Motor neuron (in vitro differentiated cells): Measurements from ENCODE around the gene ELF2. TPM values are rescaled to one million over a fixed set of nuclear protein-coding genes. Genes with fewer than 3 reads are reported as not detected.
"Not testable (repeated sequence)": the region's sequence is repeated elsewhere in the genome, so short reads cannot be mapped to it uniquely, and the experiment has no call there.

Experiments
- ATAC-seq, 8 experiments: fragments of 200-7000 bp; cut with Tn5 transposase; replicated peaks in 6 of 8; 2 replicates each; pipeline ENCODE4 v1.8.0; 2021; ENCODE audit warnings: mild to moderate bottlenecking in 8 of 8, moderate library complexity in 8 of 8
- H3K27ac ChIP-seq, 2 donors: fragments of 250-450 bp; sonication (Bioruptor Pico); 2 replicates each; pipeline ENCODE4 v1.9.0; 2021; ENCODE audit warnings: antibody characterized with exemption in 2 of 2, mild to moderate bottlenecking in 2 of 2, moderate library complexity in 1 of 2
- H3K4me1 ChIP-seq, 2 donors: fragments of 250-450 bp; sonication (Bioruptor Pico); replicated peaks in 1 of 2; 2 replicates each; pipeline ENCODE4 v1.6.1; 2021; ENCODE audit warnings: antibody characterized with exemption in 2 of 2, mild to moderate bottlenecking in 2 of 2, moderate library complexity in 1 of 2
- H3K4me3 ChIP-seq, 5 donors: fragments of 250-450 bp; sonication (Bioruptor Pico); 2 replicates each; pipeline ENCODE4 v1.9.0; 2021; ENCODE audit warnings: antibody characterized with exemption in 5 of 5, mild to moderate bottlenecking in 5 of 5, moderate library complexity in 4 of 5
- WGBS, 10 experiments: fragments of 450-650 bp; shearing (Covaris generic); methylation state at CpG; one replicate each; pipeline ENCODE4 v1.0.0; 2022; 5-methylcytosine and 5-hydroxymethylcytosine counted together
- in situ Hi-C, 9 experiments: fragments of 400-800 bp; cut with MboI; loops; one replicate each; pipeline ENCODE4 v1.15.0; 2021; ENCODE audit warnings: low sequenced_read_pairs in 9 of 9, low pct_unique_long_range_greater_than_20kb in 2 of 9; ENCODE audit not compliant: unreplicated experiment in 9 of 9
- total RNA-seq, 8 experiments: library from RNA; unstranded; fragments of 300-600 nt; gene quantifications; 2 replicates each; pipeline versions ENCODE4 v1.2.3 to v1.2.4, GENCODE V29; 2022

Gene ELF2
- total RNA-seq, 8 experiments from 2014 or later, result 32.9 to 198 (median 53.4) TPM

DNA sequence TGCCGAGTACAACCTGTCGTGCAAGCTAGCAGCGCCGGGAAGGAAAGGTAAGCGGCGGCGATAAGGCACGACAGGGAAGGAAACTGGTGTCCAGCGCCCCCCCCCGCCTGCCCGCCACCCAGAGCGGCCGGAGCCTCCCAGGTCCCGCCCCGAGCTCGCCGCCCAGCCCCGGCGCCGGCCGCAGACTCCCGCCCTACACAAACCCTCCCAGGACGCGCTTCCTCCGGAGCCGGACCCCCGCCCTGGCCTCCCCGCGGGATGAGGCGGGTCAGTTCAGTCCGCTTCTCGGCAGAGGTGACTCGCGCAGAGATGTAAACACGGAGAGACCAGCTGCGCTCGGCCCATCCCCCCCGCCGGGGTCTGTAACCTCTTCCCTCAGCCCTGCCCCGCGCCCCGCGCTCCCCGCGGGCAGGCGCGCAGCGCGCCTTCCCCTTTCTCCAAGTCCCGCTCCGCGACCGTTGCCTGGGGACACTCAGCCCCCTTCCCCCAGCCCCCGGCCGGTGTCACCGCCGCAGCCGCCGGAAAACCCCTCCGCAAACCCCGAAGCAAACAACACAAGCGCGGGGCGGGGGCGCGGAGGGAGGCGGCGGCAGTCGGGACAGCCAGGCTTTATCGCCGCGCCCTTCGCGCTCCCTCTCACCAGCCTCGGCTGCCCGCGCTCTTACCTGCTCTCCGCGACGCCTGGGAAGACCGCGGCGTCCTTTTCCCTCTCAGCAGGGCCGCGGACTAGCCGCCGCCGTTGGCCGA, 543 bp downstream of the ELF2 start:
- 0 to 4% methylated on average over 2 to 4 of the region's 89 CpGs; no CpG with 5 or more reads in 8 of the 10 experiments for WGBS, 10 experiments
- ATAC-seq, result peak; percentile 52 to 67 (median 60)
- Histone ChIP-seq H3K27ac (peak overlapping the region; percentile 92 to 94), H3K4me1 (peaks cover 8 to 15% of the 10 kb centered on the region in 2 donors), H3K4me3 (peak overlapping the region; percentile 64 to 98 (median 89))
- in situ Hi-C loops, result loop anchor here in 1 of 9 experiments (25.0 kb wide), 1 partner anchor 111 kb away; the partner anchor contains the start of gene MGARP

DNA sequence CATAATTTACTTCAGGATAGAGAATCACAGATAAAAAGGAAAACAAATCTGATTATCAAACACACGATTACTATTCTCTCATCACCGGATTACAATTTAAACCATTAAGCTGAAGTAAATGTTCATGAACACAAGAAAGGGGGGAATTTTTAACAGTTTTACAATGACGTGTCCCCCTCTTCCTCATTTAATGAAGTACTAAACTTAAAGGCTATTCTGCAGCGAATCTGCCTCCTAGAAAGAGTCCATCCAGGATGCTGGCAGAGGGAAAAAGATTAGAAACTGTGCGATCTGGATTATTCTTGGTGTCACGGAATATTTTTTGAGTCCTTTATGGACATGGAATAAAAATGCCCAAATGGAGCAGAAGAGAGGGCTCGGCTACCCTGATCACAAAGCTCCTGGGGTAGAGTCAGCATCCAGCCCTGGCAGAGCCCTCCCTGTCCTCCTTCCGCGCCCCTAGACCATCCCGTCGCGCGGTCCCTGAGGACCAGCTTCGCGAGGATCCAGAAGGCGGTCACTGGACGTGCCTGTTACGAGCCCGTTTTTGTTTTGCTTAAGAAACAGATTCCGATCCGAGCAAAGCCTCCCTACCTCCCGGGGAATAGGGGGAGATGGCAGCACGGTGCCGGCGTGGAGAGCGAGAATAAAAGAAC, 1.2 kb downstream of the ELF2 start:
- peak overlapping the region; percentile 92 to 94 for H3K27ac ChIP-seq
- H3K4me3 ChIP-seq, result peak overlapping the region; percentile 64 to 98 (median 89)
- in situ Hi-C loops, result loop anchor here in 1 of 9 experiments (25.0 kb wide), 1 partner anchor 112 kb away; the partner anchor contains the start of gene MGARP
- peak; percentile 1 to 15 (median 7) for ATAC-seq
- H3K4me1 ChIP-seq, result peaks cover 8 to 15% of the 10 kb centered on the region in 2 donors
- 0 to 19% (median 2%) methylated on average over 1 to 16 of the region's 26 CpGs for WGBS, 10 experiments

DNA sequence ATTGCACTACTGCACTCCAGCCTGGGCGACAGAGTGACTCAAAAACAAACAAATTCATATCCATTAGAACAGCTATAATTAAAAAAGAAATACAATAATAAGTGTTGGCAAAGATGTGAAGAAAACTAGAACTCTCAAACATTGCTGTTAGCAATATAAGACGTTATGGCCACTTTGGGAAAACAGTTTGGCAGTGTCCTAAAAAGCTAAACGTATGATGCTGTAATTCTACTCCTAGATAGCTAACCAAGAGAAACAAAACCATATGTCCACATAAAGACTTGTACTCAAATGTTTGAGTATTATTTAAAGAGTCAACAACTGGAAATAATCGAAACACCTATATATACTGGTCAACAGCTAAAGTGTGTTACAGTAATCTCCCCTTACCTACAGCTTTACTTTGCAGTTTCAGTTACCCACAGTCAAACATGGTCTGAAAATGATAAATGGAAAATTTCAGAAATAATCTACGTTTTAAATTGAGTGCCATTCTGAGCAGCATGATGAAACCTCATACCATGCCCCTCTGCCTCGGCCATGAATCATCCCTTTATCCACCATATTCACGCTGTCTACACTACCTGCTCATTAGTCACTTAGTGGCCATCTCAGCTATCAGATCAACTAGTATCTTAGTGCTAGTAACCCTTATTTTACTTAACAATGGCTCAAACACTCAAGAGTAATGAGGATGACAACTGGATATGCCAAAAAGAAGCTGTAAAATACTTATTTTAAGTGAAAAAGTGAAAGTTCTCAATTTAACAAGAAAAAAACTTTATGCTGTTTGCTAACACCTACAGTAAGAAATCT, 4.9 kb downstream of the ELF2 start:
- WGBS, 10 experiments, result 21 to 94% (median 62%) methylated on average over 2 to 7 of the region's 7 CpGs; no CpG with 5 or more reads in 1 of the 10 experiments
- in situ Hi-C loops, result no loop called here

DNA sequence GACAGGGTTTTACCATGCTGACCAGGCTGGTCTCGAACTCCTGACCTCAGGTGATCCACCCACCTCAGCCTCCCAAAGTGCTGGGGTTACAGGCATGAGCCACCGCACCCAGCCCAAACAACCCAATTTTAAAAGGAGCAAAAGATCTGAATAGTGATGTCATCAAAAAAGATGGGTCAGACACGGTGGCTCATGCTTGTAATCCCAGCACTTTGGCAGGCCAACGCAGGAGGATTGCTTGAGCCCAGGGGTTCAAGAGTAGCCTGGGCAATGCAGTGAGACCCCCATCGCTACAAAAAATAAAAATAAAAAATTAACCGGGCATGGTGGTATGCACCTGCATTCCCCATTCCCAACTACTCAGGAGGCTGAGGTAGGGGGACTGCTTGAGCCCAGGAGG, 6.1 kb downstream of the ELF2 start:
- WGBS, 10 experiments, result 57 to 100% (median 94%) methylated on average over 1 to 5 of the region's 6 CpGs; no CpG with 5 or more reads in 1 of the 10 experiments
- peaks cover 4 to 9% of the 10 kb centered on the region in 2 donors for H3K4me1 ChIP-seq
- in situ Hi-C loops, result no loop called here
- H3K4me3 ChIP-seq, result no peak overlapping the region
- no peak overlapping the region for H3K27ac ChIP-seq
- no peak for ATAC-seq

More for the DNA sequence above, 4.9 kb downstream of the ELF2 start:
- H3K4me3 ChIP-seq, result peak overlapping the region in 1 of 5 donors; percentile 6
- H3K27ac ChIP-seq, result no peak overlapping the region
- ATAC-seq, result no peak
- H3K4me1 ChIP-seq, result peaks cover 4 to 9% of the 10 kb centered on the region in 2 donors

DNA sequence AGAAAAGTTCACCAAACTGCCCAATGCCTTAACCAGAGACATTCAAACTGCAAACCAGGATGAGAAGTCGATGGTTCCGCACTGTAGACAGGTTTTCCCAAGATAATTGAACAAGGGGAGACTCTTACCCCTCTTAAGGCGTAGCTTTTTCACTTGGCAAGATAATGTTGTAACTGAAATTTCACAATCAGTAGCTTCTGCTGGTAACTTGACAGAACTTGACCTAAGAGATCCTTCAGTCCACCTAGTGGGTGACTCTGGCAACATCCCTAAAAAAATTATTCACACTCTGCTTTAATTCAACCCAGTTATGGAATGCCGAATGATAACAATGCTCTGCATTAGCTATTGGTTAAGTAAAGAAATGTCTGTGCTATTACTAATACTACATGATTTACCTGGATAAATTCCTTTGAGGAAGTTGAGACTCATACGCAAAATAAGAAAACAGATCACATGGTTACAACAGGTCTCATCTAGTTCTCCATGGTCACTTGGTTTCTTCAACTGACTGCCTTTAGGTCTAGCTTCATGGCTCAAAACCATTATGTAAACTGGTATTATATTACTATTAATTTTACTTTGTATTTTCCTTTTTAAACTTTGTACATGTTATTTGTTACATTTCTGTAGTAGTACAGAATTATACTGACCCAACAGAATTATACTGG, 9.1 kb downstream of the ELF2 start:
- in situ Hi-C loops, result no loop called here
- H3K27ac ChIP-seq, result no peak overlapping the region

DNA sequence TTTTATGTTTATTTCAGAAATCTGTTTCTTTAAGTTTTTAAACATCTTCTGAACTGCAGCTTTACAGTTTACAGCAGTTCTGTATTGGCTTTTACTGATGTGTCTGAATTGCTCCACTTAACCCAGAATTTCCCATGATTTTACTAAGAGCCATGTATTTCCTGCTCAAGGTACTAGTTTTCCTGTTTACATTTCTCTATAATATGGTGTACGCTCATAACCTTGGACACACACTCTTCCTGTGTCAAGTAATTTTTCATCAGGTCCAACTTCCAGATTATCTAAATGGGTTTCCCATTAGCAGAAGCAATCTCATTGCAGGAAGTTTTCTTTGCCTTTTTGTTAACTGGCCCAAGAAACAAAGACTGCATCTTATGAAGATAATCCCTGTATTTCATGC, 12.3 kb downstream of the ELF2 start:
- 100% methylated on average over 1 of the region's 1 CpG for WGBS, 10 experiments
- Histone ChIP-seq H3K27ac (no peak overlapping the region), H3K4me1 (no peaks in the 10 kb centered on the region), H3K4me3 (no peak overlapping the region)
- in situ Hi-C loops, result no loop called here
- ATAC-seq, result no peak

More for the DNA sequence above, 9.1 kb downstream of the ELF2 start:
- no peak overlapping the region for H3K4me3 ChIP-seq
- WGBS, 10 experiments, result 53 to 96% (median 84%) methylated on average over 2 to 5 of the region's 5 CpGs
- H3K4me1 ChIP-seq, result peaks cover 0 to 4% of the 10 kb centered on the region in 2 donors
- ATAC-seq, result peak in 3 of 8 experiments; percentile 67 to 73 (median 72)

DNA sequence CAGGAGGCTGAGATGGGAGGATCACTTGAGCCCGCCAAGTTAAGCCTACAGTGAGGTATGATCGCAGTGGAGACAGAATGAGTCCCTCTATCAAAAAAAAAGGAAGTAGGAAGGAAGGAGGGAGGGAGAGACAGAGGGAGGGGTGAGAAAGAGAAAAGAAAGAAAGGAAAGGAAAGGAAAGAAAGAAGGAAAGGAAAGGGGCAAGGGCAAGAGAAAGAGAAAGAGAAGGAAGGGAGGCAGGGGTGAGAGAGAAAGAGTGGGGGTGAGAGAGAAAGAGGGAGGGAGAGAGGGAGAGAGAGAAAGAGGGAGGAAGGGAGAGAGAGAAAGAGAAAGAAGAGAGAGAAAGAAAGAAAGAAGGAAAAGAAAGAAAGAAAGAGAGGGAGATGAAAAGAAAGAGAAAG, 13.2 kb downstream of the ELF2 start:
- ATAC-seq, result no peak
- Histone ChIP-seq H3K4me1 (no peaks in the 10 kb centered on the region), H3K4me3 (no peak overlapping the region), H3K27ac (no peak overlapping the region)
- WGBS, 10 experiments, result 81 to 100% (median 97%) methylated on average over 1 to 2 of the region's 2 CpGs; no CpG with 5 or more reads in 3 of the 10 experiments
- in situ Hi-C loops, result no loop called here

DNA sequence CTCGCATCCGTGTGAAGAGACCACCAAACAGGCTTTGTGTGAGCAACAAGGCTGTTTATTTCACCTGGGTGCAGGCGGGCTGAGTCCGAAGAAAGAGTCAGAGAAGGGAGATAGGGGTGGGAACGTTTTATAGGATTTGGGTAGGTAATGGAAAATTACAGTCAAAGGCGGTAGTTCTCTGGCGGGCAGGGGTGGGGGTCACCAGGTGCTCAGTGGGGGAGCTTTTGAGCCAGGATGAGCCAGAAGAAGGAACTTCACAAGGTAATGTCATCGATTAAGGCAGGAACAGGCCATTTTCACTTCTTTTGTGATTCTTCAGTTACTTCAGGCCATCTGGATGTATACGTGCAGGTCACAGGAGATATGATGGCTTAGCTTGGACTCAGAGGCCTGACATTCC, 19.0 kb downstream of the ELF2 start:
- H3K4me1 ChIP-seq, in situ Hi-C loops, ATAC-seq, H3K4me3 ChIP-seq, H3K27ac ChIP-seq: not testable (repeated sequence)
- WGBS, 10 experiments, result 76 to 100% (median 100%) methylated on average over 2 to 3 of the region's 9 CpGs; no CpG with 5 or more reads in 3 of the 10 experiments

DNA sequence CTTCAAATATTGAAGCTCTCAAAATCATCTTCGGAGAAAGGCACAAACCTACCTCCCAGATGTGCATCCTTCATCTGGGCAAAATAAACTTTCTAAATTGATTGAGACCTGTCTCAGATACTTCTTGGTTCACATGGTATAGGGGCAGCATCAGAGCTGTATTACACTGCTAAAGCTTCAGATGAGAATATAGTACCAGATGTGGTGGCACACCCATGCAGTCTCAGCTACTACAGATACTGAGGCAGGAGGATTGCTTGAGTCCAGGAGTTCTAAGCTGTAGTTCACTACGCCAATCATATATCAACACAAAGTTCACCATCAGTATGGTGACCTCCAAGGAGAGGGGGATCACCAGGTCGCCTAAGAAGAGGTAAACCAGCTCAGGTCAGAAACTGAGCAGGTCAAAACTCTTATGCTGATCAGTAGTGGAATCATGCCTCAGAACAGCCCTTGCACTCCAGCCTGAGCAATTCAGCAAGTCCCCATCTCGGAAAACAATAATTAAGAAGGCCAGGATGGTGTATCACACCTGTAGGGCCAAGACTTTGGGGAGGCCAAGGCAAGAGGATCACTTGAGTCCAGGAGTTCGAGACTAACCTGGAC, 22.0 kb downstream of the ELF2 start:
- Histone ChIP-seq H3K4me3 (no peak overlapping the region), H3K27ac (no peak overlapping the region), H3K4me1 (peaks cover 0 to 5% of the 10 kb centered on the region in 2 donors)
- peak in 3 of 8 experiments; percentile 28 to 45 (median 38) for ATAC-seq
- 40 to 100% (median 73%) methylated on average over 1 to 3 of the region's 5 CpGs for WGBS, 10 experiments
- in situ Hi-C loops, result no loop called here

DNA sequence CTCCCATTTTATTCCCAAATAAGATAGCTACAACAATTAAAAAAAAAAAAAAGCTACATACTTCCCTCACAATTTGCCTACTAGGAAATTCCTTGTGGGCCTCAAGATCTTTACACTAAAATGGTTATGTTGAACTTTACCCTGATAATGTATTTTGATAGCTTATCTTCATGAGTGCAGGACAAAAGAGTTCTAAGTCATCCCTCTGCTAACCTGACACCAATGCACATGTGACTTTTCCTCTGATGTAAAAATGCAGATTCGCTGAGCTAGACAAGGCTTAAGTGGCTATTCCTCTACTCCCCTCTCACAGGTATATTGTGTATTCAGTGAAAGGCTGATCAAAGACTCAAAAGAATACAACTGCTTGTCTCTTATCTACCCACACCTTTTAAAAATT, 22.5 kb downstream of the ELF2 start:
- peaks cover 0 to 5% of the 10 kb centered on the region in 2 donors for H3K4me1 ChIP-seq
- H3K27ac ChIP-seq, result no peak overlapping the region
- ATAC-seq, result peak in 3 of 8 experiments; percentile 28 to 55 (median 47)
- no peak overlapping the region for H3K4me3 ChIP-seq
- WGBS, 10 experiments, result 0 to 100% (median 17%) methylated on average over 1 of the region's 1 CpG; no CpG with 5 or more reads in 3 of the 10 experiments
- in situ Hi-C loops, result no loop called here

DNA sequence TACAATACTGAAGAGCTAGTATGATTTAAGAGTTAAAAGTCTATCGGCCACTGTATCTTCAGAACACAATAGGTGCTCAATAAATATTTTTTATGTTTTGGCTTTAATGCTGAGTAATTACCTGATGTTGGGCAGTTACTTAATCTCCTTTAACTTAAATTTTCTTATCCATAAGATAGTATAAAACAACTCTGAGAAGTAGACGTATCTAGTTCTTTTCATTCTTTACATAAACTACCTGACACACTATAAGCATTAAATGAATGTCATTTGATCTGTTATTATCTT, 22.9 kb downstream of the ELF2 start:
- ATAC-seq, result no peak
- in situ Hi-C loops, result no loop called here
- H3K27ac ChIP-seq, result no peak overlapping the region

More for the DNA sequence above, 22.9 kb downstream of the ELF2 start:
- Histone ChIP-seq H3K4me3 (no peak overlapping the region), H3K4me1 (peaks cover 0 to 5% of the 10 kb centered on the region in 2 donors)
- 58 to 100% (median 76%) methylated on average over 1 to 2 of the region's 2 CpGs; no CpG with 5 or more reads in 2 of the 10 experiments for WGBS, 10 experiments
